Neural cell (in vitro differentiated cells): ENCODE measurements around the gene SPATS2.

Experiments used
- EZH2 ChIP-seq: fragments of 200-600, 300-800 bp; shearing (Covaris generic), sonication (generic); IDR thresholded peaks from 2 replicates; pipeline ENCODE4 v1.6.1; 2014; ENCODE audit warnings: antibody characterized with exemption, low read length, borderline replicate concordance, mild to moderate bottlenecking; ENCODE audit not compliant: insufficient read depth, poor library complexity, severe bottlenecking
- TF ChIP-seq, protein P1 (sequence below): fragments of 450-650 bp; IDR thresholded peaks from 2 replicates; pipeline ENCODE4 v1.5.1; 2014; ENCODE audit warnings: antibody characterized with exemption, mild to moderate bottlenecking, moderate library complexity; ENCODE audit not compliant: poor library complexity, severe bottlenecking

DNA sequence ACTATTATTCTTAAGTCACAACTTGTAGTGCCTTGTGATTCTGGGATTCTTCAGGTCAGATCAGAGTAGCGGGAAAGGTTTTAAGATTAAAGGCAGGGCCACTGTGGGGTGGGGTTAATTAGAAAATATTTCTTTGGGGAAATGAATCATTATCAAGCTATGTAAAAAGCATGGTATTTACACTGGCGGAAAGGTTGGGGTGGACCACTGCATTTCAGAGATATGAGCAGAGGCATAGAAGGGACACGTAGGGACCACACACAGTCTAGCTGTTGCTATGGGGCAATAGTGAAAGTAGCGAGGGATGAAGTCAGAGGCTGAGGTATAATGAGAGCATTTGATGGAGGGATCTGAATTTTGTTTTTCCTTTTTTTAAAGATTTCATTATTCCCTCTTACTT, 139.9 kb downstream of the SPATS2 start:
- TF ChIP-seq EZH2 = no peak
- TF ChIP-seq, protein P1, sequence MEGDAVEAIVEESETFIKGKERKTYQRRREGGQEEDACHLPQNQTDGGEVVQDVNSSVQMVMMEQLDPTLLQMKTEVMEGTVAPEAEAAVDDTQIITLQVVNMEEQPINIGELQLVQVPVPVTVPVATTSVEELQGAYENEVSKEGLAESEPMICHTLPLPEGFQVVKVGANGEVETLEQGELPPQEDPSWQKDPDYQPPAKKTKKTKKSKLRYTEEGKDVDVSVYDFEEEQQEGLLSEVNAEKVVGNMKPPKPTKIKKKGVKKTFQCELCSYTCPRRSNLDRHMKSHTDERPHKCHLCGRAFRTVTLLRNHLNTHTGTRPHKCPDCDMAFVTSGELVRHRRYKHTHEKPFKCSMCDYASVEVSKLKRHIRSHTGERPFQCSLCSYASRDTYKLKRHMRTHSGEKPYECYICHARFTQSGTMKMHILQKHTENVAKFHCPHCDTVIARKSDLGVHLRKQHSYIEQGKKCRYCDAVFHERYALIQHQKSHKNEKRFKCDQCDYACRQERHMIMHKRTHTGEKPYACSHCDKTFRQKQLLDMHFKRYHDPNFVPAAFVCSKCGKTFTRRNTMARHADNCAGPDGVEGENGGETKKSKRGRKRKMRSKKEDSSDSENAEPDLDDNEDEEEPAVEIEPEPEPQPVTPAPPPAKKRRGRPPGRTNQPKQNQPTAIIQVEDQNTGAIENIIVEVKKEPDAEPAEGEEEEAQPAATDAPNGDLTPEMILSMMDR = no peak
